Activated CD4-positive, CD25-positive, alpha-beta regulatory T cell treated with anti-CD3 and anti-CD28 coated beads, Interleukin-2, amount 50 U/mL, for 24 hours (primary cell): Measurements from ENCODE around the gene CAPN12.
"Not testable (repeated sequence)": the region's sequence is repeated elsewhere in the genome, so short reads cannot be mapped to it uniquely, and the experiment has no call there.

Experiments
- ATAC-seq, 2 donors: fragments of 150-1000 bp; cut with Tn5 transposase; one replicate each; pipeline ENCODE4 v1.10.0; 2021; ENCODE audit warnings: mild to moderate bottlenecking in 1 of 2, moderate library complexity in 1 of 2

CAPN12 gene

DNA sequence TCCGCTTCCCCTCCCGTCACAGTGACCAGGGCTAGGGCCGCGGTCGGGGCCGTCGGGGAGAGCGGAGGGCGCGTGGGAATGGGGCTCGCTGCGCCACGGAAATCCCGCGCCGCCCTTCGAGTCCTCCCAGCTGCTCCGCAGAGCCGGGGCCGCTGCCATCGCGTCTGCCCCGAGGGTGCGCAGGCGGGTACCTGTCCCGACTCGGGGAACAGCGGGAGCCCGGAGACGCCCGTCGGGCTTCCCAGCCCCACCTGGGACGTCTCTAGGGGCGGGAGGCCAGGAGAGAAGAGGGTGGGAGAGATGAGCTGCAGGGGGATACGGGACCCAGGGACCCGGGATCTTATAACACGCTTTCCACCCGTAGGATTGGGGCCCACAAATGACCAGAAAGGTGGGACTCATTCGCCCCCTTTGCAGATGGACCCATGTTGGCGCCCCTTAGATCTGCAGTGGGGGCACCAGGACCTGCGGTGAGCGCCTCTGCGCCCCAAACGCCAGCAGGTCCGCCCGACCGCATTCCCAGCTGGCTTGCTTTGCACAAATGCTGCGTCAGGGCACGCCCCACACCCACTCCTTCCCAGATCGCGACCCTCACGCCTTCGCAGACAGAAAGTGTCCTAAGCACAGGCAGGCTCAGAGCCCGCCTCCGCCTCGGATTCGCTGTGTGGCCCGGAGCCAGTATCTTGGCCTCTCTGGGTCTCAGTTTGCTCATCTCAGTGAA, 26.1 kb upstream of the CAPN12 start:
- peak in 1 of 2 donors; percentile 19 for ATAC-seq

DNA sequence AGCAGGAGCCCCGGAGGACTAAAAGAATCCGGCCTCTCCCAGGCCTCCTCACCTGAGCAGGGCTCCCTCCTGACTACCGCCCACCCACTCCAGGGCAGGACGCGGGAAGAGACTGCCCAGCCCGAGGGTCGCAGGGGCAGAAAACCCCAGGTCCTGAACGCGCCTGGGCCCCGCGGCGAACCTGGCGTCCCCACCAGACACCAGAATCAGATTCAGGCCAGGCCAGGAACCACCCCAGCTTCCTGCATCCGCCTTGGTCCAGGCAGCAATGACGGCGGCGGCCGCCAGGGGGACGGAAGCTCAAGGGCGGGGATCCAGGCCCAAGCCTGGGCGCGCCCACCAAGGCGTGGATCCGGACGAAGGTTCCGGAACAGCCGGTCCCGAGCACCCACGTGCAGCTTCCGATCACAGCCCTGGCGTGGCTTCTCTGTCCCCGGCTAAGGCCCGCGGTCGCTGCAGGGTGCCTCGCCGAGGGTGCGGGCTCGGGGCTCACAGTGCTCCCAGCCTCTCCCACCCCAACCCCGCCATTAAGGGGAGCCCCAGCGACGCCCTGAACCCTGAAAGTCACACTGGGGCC, 25.4 kb upstream of the CAPN12 start:
- ATAC-seq = peak; percentile 80 to 83

DNA sequence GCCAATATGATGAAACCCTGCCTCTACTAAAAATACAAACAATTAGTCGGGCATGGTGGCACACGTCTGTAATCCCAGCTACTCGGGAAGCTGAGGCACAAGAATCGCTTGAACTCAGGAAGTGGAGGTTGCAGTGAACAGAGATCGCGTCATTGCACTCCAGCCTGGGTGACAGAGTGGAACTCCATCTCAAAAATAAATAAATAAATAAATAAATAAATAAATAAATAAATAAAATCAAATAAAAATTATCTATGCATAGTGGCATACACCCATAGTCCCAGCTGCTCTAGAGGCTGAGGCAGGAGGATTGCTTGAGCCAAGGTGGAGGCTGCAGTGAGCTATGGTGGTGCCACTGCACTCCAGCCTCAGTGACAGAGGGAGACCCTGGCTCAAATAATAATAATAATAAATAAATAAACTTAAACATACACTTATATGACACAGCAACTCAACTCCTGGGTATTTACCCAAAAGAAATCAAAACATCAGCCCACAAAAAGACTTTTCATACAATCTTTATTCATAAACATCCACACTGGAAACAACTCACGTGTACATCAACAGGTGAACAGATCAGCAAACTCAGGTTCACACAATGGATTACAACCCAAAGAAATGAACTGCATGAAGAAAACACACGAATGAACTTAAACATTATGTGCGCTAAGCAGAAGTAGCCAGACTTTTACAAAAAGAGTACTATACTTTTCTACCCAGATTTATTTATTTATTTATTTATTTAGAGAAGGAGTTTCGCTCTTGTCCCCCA, 22.2 kb upstream of the CAPN12 start:
- ATAC-seq = no peak

DNA sequence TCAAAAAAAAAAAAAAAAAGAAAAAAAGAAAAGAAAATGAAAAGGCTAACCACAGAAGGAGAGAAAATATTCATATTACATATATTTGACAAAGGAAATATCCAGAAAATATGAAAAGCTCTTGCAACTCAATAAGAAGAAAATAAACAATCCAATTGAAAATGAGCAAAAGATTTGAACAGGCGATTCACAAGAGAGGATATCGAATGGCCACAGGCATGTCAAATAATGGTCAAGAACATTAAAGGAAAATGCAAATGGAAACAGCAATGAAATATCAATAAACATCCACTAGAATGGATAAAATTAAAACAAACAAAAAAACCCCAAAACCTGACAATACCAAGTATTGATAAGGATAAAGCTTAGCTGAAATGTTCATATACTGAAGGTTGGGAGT, 20.9 kb upstream of the CAPN12 start:
- ATAC-seq = no peak

DNA sequence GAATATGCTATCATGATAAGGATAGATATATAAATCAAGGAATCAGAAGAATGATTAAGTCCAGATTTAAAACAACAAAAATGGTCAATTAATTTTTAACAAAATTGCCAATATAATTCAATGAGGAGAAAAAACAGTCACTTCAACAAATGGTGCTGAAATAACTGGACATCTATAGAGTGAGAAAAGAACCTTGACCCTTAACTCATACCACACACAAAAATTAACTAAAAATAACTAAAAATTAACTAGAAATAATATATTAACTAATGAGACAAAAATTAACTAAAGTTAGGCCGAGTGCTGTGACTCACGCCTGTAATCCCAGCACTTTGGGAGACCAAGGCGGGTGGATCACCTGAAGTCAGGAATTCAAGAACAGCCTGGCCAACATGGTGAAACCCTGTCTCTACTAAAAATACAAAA, 19.5 kb upstream of the CAPN12 start:
- no peak for ATAC-seq

DNA sequence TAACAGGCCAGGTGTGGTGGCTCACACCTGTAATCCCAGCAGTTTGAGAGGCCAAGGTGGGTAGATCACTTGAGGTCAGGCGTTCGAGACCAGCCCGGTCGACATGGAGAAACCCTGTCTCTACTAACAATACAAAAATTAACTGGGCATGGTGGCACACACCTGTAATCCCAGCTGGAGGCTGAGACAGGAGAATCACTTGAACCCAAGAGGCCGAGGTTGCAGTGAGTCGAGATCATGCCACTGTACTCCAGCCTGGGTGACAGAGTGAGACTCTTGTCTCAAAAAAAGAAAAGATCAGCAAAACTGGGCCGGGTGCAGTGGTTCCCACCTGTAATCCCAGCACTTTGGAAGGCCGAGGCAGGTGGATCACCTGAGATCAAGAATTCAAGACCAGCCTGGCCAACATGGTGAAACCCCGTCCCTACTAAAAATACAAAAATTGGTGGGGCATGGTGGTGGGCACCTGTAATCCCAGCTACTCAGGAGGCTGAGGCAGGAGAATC, 17.7 kb upstream of the CAPN12 start:
- ATAC-seq = not testable (repeated sequence)

DNA sequence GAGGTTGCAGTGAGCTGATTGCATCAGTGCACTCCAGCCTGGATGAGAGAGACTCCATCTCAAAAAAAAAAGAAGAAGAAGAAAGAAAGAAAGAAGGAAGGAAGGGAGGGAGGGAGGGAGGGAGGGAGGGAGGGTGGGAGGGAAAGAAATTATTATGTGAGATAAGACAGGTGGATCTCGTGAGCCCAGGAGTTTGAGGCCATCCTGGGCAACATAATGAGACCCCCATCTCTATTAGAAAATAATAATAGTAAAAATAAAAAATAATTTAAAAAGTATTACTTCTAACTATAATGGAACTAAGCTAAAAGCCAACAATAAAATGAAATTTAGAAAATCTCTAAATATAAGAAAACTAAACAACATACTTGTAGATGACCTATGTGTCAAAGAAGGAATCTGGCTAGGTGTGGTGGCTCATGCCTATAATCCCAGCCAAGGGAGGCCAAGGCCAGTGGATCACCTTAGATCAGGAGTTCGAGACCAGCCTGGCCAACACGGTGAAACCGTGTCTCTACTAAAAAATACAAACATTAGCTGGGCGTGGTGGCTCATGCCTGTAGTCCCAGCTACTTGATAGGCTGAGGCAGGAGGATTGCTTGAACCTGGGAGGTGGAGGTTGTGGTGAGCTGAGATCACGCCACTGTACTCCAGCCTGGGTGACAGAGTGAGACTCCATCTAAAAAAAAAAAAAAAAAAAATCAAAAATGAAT, 16.7 kb upstream of the CAPN12 start:
- ATAC-seq = not testable (repeated sequence)

DNA sequence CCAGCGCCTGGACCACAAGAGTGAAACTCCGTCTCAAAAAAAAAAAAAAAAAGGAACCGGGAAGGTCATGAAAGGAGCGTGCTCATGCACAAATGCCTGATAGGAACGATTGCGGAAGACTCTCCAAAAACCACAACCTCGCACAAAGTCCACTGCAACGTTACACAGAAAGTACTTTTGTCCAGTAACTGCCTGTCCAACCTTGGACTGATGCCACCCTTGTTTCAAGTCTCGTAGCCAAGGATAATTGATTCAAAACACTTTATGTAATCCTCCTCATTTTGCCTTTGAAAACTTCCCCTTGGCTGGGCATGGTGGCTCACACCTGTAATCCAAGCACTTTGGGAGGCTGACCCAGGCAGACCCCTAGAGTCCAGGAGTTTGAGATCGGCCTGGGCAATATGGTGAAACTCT, 15.3 kb upstream of the CAPN12 start:
- ATAC-seq = no peak

DNA sequence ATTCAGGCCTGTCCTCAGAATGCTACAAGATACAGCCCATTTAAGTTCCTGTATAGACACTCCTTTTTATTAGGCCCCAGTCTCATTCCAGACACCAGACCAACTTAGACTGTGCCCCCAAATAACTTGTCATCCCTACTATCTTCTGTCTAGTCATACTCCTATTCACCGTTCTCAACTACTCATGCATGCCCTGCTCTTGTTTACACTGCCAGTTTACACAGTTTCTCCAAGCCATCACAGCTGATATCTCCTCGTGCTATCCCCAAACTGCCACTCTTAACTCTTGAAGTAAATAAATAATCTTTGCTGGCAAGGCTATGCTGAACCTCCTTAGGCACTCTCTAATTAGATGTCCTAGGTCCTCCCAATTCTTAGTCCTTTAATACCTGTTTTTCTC, 9.9 kb upstream of the CAPN12 start:
- not testable (repeated sequence) for ATAC-seq

DNA sequence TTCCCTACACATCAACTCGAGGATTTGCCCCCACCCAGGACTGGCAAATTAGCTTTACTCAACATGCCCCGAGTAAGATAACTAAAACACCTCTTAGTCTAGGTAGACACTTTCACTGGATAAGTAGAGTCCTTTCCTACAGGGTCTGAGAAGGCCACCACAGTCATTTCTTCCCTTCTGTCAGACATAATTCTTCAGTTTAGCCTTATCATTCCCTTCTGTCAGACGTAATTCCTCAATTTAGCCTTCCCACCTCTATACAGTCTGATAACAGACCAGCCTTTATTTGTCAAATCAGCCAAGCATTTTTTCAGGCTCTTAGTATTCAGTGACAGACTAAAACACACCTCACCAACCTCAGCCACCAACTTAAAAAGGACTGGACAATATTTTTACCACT, 9.5 kb upstream of the CAPN12 start:
- ATAC-seq = not testable (repeated sequence)

DNA sequence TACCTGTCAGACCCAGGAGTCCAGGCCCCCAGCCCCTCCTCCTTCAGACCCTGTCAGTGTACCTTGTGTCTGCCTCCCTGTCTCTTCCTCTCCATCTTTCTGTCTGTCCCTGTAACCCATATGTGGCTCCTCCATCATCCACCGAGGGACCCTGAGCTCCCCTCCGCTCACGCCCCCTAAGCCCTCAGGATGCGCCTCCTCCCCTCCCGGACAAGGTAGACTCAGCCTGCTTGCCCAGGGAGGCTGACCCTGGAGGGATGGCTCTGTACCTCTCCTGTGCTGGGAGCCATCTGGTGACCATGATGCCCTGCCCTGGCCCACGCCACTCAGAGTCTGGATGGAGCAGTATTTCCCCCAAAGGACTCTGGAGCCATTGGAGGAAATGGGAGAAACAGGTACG, 1.0 kb upstream of the CAPN12 start:
- ATAC-seq = no peak

DNA sequence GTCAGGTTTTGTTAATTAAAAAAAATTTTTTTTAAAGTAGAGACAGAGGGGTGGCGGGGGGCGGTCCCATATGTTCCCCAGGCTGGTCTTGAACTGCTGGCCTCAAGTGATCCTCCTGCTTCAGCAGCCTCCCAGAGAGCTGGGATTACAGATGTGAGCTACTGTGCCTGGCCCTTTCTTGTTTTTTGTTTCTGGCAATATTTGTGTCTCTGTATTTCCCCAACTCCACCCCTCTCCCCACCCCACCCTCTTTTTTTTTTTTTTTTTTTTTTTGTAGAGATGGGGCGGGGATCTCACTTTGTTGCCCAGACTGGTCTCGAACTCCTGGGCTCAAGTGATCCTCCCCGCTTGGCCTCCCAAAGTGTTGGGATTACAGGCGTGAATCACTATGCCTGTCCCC, 600 bp upstream of the CAPN12 start:
- ATAC-seq = no peak

DNA sequence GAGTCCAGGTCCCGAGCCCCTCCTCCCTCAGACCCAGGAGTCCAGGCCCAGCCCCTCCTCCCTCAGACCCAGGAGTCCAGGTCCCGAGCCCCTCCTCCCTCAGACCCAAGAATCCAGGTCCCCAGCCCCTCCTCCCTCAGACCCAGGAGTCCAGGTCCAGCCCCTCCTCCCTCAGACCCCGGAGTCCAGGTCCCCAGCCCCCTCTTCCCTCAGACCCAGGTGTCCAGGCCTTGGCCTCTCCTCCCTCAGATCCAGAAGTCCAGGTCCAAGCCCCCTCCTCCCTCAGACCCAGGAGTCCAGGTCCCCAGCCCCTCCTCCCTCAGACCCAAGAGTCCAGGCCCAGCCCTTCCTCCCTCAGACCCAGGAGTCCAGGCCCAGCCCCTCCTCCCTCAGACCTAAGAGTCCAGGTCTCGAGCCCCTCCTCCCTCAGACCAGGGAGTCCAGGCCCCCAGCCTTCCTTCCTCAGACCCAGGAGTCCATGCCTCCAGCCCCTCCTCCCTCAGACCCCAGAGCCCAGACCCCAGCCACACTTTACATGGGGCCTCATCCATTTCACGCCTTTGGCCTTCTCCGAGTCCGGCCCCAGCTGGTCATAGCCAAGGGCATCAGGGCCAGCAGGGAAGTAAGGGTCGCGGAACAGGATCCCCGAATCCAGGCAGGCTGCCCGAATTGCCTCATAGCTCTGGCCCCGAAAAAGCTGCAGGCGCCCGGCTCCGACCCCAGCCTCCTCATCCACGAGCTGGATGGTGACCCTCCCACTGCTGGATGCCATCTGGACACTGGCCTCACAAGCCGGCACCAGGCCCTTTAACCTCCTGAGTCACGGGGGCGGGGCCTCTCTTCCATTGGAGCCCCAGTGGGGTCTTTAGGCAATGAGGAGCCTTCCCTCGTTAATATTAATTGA, 628 bp downstream of the CAPN12 start:
- ATAC-seq = no peak

DNA sequence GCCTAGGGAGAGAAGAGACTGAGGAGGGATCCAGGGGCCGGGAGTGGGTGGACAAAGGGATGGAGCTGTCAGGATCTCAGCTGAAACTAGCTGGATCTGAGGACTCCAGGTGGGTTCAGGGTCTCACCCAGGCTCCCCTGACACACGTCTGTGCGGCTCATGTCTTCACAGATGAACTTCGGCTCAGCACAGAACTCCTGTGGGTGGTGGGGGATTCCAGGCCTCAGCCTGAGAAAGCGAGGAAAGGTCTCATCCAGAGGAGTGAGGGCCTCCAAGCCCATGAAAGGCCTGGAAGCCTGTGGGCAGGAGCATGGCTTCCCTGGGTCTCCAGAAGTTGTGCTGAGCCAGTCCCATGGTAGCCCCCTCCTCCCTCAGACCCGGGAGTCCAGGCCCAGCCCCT, 1.4 kb downstream of the CAPN12 start:
- ATAC-seq = no peak

DNA sequence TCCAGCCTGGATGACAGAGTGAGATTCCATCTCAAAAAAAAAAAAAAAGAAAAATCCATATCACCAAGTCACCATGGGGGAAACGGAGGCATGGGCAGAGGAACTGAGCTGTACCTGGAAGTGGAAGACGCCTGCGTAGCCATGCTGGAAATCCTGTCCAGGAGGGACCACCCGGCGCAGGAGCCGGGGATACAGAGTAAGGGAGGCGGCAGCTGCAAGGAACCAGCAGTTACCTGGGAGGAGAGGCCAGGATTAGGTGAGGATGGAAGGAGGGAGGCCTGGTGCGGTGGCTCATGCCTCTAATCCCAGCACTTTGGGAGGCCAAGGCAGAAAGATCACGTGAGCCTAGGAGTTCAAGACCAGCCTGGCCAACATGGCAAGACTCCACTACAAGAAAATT, 2.0 kb downstream of the CAPN12 start:
- no peak for ATAC-seq

DNA sequence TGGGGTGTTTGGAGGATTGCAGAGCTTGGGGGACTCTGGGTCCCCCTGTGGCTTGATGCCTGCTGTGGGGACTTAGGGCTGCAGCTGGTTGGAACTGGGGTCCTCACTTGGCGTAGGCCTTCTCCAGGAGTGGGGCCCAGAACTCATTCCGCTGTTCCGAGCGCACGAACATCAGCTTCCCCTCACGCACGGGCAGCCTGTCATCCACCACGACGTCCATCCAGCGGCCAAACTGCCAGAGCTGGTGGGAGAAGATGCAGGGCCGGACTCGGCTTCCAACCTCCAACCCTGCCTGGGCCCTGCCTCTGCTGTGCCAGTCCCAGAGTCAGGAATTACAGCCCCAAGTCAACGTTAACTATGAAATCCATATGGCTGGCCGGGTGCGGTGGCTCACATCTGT, 2.6 kb downstream of the CAPN12 start:
- ATAC-seq = no peak

DNA sequence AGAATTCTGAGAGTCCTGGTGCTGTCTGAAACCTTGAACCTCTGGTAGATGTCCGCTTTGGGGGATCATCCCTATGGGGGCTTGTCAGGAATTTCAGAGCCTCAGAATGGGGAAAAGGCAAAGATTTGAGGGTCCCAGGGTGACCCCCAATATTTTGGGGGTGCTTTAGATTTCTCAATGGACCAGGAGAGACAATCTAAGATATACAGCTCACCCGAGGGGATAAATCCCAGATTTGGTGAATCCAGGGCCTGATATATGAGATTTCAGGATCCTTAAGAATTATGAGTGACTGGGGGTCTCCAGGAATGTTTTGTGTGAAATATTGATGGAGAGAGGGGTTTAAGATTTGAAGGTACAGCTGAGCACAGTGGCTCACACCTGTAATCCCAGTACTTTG, 3.3 kb downstream of the CAPN12 start:
- no peak for ATAC-seq

DNA sequence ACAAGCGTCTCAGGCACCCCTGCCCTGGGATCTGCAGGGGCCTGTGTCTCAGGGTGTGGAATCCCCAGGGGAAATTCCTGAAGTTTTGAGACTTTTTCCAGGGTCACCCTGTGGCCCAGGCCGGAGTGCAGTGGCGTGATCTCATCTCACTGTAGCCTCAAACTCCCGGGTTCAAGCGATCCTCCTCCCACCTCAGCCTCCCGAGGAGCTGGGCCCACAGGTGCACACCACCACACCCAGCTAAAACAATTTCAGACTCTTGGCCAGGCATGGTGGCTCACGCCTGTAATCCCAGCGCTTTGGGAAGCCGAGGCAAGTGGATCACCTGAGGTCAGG, 4.0 kb downstream of the CAPN12 start:
- ATAC-seq = no peak

DNA sequence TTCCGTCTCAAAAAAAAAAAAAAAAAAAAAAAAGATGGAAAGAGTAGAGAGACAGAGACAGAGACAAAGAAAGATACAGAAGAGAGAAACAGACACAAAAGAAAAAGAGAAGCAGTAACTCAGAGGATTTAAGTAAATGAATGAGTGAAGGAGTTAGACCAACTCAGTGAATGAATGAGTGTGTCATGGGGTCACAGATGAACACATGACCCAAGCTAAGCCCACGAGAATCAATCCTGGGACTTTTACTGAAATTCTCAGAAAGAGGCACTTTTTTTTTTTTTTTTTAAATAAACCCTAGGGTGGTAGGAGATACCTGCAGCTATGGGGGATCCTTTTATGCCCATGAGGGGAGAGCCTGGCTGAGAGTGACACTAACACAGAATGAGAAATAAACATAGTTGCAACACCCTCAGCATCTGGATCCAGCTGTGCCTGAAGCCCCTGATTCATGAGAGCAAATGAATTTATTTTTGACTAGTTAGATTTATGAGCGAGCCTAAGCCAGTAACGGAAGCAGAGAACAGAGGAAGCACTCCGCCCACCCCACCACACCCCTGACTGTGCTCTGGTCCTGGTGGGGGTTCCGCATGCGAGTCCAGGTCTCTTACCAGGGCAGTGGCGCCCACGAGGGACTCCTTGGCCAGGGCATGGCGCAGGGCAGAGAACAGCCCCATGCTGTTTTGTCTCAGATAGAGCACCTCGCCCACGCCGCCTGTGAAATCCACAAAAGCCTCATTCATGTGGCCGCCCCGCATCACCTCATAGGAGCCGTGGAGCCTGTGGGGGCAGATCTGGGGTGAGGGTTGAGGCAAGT, 4.6 kb downstream of the CAPN12 start:
- ATAC-seq = no peak

DNA sequence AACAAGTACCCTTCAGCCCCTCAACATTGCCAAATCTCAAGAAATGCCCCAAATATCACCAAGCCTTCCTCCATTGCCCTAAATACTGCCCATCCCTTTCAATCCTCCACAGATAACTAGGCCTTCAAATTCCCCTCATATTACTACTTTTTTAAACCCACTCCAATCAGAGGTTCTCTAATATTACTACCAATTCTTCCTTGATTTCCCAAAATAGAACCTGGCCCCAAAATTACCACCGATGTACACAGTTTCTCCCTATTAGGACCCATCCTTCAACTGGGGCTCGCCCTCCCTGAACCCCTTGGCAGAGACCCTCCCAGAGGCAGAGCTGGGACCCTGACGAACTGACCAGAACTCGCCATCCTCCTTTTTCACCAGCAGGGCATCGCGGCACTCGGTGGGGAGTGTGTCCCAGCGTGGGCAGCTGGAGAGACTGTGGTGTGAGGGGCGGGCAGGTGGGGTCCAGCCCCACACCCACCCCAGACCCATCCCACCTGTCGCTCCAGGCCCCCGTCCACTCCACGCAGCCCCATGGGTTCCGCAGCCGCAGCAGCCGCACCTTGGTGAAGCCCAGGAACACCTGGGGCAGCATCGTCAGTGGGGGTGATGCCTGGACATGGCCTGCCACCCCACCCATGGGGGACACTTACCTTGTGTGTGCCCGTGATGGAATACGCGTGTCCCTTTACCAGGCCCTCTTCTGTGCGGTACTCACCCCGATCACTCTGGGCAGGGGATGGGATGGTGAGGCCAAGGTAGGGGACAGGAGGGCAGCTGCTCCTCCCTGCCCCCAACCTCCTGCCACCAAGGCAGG, 6.1 kb downstream of the CAPN12 start:
- ATAC-seq = no peak
